ENCODE results near the gene USO1.

GRCh38 chr4:75735525-75735924 lies 11.1 kb downstream of the USO1 start:
- TF ChIP-seq, protein P1, sequence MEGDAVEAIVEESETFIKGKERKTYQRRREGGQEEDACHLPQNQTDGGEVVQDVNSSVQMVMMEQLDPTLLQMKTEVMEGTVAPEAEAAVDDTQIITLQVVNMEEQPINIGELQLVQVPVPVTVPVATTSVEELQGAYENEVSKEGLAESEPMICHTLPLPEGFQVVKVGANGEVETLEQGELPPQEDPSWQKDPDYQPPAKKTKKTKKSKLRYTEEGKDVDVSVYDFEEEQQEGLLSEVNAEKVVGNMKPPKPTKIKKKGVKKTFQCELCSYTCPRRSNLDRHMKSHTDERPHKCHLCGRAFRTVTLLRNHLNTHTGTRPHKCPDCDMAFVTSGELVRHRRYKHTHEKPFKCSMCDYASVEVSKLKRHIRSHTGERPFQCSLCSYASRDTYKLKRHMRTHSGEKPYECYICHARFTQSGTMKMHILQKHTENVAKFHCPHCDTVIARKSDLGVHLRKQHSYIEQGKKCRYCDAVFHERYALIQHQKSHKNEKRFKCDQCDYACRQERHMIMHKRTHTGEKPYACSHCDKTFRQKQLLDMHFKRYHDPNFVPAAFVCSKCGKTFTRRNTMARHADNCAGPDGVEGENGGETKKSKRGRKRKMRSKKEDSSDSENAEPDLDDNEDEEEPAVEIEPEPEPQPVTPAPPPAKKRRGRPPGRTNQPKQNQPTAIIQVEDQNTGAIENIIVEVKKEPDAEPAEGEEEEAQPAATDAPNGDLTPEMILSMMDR (IDR thresholded peaks at IDR 0.05; ENCODE audit: low read depth, low read length), result no peak
- TF ChIP-seq, protein P2, sequence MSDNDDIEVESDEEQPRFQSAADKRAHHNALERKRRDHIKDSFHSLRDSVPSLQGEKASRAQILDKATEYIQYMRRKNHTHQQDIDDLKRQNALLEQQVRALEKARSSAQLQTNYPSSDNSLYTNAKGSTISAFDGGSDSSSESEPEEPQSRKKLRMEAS (IDR thresholded peaks at IDR 0.05; ENCODE audit: low read depth, low read length), result no peak
